Suprapubic skin (tissue), 3 donors: ENCODE measurements around the gene AUTS2.

ENCODE experiments used
- CTCF ChIP-seq, 2 donors: fragments of 200-600 bp in 1 of 2; fragments of 450-650 bp in 1 of 2; sonication (generic) in 1 of 2; IDR thresholded peaks; one replicate each; pipeline ENCODE4 v1.5.1; 2016 to 2019; ENCODE audit warnings: antibody characterized with exemption in 2 of 2, mild to moderate bottlenecking in 1 of 2, moderate library complexity in 1 of 2
- POLR2AphosphoS5 ChIP-seq, 3 donors: sonication (generic); formaldehyde crosslinking; IDR thresholded peaks; one replicate each; pipeline ENCODE4 v1.6.1; 2017; ENCODE audit warnings: antibody characterized with exemption in 3 of 3

DNA sequence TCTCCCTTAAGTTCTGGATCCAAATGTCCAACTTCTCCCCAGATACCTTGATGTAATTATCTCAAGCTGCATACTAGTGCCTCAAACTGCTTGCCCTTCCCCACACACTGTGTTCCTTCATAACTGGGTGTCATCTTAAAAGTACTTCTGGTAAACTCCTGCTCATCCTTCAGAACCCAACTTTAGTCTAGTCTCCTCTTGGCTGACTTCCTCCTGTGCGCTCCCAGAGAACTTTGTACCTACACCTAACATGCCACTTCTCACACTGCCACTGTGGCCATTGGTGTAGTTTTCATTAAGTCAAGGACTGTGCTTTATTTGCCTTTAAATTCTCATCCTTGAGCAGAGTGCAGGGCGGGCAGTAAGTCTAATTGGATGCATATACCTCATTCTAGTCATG lies 958.5 kb downstream of the AUTS2 start:
- TF ChIP-seq CTCF (IDR thresholded peaks at IDR 0.05) (no peak), POLR2AphosphoS5 (IDR thresholded peaks at IDR 0.05) (no peak)
